ENCODE measurements around the gene RGS12.

Gene RGS12

DNA sequence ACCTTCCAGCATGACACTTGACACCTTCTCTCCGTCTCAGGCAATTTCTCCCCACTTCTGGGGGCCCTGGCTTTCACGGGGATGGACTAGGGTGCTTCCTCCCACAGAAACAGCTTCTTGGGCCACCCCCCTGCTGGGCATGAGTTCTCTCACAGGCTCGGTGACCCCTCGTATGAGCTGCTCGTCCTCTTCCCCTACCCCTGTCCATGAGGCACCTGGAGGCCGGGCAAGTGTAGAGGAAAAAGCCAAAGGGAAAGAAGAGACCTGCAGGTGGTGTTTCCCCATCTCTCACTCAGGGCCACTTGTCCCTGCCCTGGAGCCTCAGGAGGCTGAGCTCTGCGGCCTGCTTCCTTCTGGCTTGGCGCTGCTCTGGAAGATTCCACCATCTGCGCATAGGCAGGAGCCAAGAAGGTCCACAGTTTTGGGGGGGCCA lies 1.9 kb upstream of the RGS12 start:
- POLR2A ChIA-PET, result interaction anchor here (0.6 kb wide), 1 partner anchor 92 kb away, joined by 3 read pairs; no protein-coding TSS in a partner anchor
- CTCF ChIA-PET, result no interaction called here
- 87% methylated on average over 4 of the region's 9 CpGs for WGBS (ENCODE audit: insufficient coverage)
- Histone ChIP-seq H3K36me3 (ENCODE audit: control insufficient read depth in 4 of 4, insufficient read depth in 4 of 4, low read length in 3 of 4) (no peaks in the 10 kb centered on the region), H3K4me3 (ENCODE audit: control insufficient read depth in 1 of 7, extremely low read depth in 1 of 7, insufficient read depth in 4 of 7, low read depth in 2 of 7, low read length in 6 of 7) (no peak overlapping the region), H3K27ac (ENCODE audit: insufficient read depth in 1 of 2, low read depth in 1 of 2, low read length in 2 of 2, poor library complexity in 1 of 2, severe bottlenecking in 2 of 2) (no peak overlapping the region), H3K4me1 (ENCODE audit: control extremely low read depth in 1 of 4, control insufficient read depth in 4 of 4, insufficient read depth in 4 of 4, low read length in 3 of 4) (peaks cover 0 to 46% (median 30%) of the 10 kb centered on the region in 4 experiments), H3K27me3 (replicated peaks in 2 of 5; ENCODE audit: control insufficient read depth in 4 of 5, insufficient read depth in 5 of 5, low read length in 4 of 5) (peaks cover 0 to 8% (median 0%) of the 10 kb centered on the region in 5 experiments), H3K9me3 (ENCODE audit: control extremely low read depth in 1 of 5, control insufficient read depth in 4 of 5, insufficient read depth in 2 of 5, low read depth in 1 of 5, low read length in 4 of 5) (no peaks in the 10 kb centered on the region)
- DNase-seq, result no peak

DNA sequence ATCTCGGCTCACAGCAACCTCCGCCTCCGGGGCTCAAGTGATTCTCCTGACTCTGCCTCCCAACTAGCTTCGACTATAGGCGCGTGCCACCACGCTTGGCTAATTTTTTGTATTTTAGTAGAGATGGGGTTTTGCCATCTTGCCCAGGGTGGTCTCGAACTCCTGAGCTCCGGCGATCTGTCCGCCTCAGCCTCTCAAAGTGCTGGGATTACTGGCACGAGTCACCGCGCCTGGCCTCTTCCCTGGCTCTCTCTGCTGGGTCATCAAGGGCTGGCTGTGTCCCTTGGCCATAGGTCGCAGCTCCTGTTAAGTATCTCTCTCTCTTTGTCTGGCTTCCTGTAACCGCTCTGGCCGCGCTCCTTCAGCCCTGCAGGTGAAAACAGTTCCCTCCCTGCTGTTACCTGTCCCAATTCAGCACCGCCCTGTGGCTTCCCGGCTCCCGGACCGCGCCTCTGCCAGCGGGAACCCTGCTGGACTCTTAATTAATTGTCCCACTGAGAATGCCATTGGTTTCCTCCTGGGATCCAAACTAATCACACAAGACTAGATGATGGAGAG lies 1.3 kb upstream of the RGS12 start:
- Histone ChIP-seq H3K4me1 (ENCODE audit: control extremely low read depth in 1 of 4, control insufficient read depth in 4 of 4, insufficient read depth in 4 of 4, low read length in 3 of 4) (peaks cover 0 to 40% (median 24%) of the 10 kb centered on the region in 4 experiments), H3K36me3 (ENCODE audit: control insufficient read depth in 4 of 4, insufficient read depth in 4 of 4, low read length in 3 of 4) (no peaks in the 10 kb centered on the region), H3K4me3 (ENCODE audit: control insufficient read depth in 1 of 7, extremely low read depth in 1 of 7, insufficient read depth in 4 of 7, low read depth in 2 of 7, low read length in 6 of 7) (peak overlapping the region in 6 of 7 experiments; percentile 59 to 82 (median 73)), H3K9me3 (ENCODE audit: control extremely low read depth in 1 of 5, control insufficient read depth in 4 of 5, insufficient read depth in 2 of 5, low read depth in 1 of 5, low read length in 4 of 5) (no peaks in the 10 kb centered on the region), H3K27ac (ENCODE audit: insufficient read depth in 1 of 2, low read depth in 1 of 2, low read length in 2 of 2, poor library complexity in 1 of 2, severe bottlenecking in 2 of 2) (no peak overlapping the region), H3K27me3 (replicated peaks in 2 of 5; ENCODE audit: control insufficient read depth in 4 of 5, insufficient read depth in 5 of 5, low read length in 4 of 5) (peaks cover 0 to 8% (median 0%) of the 10 kb centered on the region in 5 experiments)
- ChIA-PET CTCF (no interaction called here), POLR2A (interaction anchor here (0.6 kb wide), 2 partner anchors 93 to 498 kb away, joined by 3 to 7 read pairs; no protein-coding TSS in a partner anchor)
- 55% methylated on average over 21 of the region's 24 CpGs for WGBS (ENCODE audit: insufficient coverage)
- no peak for DNase-seq

DNA sequence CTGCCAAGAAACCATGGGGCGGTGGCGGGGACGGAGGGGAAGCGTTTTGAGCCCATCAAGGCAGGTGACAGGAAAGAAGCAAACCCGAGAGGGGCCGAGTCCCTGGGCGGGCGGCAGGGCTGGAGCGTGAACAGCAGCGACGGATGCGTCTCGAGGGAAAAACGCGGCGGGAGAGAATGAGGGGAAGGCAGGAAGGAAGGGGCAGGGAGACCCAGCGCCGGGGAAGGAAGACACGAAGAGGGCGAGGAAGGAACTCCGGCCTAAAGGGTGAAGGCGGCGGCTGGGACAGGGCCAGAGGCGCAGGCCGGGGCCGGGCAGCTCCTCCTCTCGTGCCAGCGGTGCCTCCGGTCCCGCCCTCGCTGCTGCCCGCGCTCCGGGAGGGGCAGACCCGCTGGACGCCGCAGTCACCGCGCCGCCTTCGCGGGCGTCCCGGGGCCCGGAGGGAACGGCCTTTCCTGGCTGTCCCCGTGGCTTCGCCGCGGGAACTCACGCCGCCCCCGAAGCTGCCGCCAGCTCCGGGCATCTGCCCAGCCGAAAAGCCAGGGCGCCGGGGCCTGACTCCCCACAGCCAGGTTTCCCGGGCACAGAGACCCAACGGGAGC lies 751 bp upstream of the RGS12 start:
- Histone ChIP-seq H3K9me3 (ENCODE audit: control extremely low read depth in 1 of 5, control insufficient read depth in 4 of 5, insufficient read depth in 2 of 5, low read depth in 1 of 5, low read length in 4 of 5) (peaks cover 0 to under 1% (median 0%) of the 10 kb centered on the region in 5 experiments), H3K36me3 (ENCODE audit: control insufficient read depth in 4 of 4, insufficient read depth in 4 of 4, low read length in 3 of 4) (no peaks in the 10 kb centered on the region), H3K27ac (ENCODE audit: insufficient read depth in 1 of 2, low read depth in 1 of 2, low read length in 2 of 2, poor library complexity in 1 of 2, severe bottlenecking in 2 of 2) (no peak overlapping the region), H3K4me3 (ENCODE audit: control insufficient read depth in 1 of 7, extremely low read depth in 1 of 7, insufficient read depth in 4 of 7, low read depth in 2 of 7, low read length in 6 of 7) (peak overlapping the region; percentile 59 to 82 (median 72)), H3K27me3 (replicated peaks in 2 of 5; ENCODE audit: control insufficient read depth in 4 of 5, insufficient read depth in 5 of 5, low read length in 4 of 5) (peaks cover 0 to 8% (median 0%) of the 10 kb centered on the region in 5 experiments), H3K4me1 (ENCODE audit: control extremely low read depth in 1 of 4, control insufficient read depth in 4 of 4, insufficient read depth in 4 of 4, low read length in 3 of 4) (peaks cover 0 to 34% (median 20%) of the 10 kb centered on the region in 4 experiments)
- ChIA-PET POLR2A (interaction anchor here (0.6 kb wide), 1 partner anchor 498 kb away, joined by 7 read pairs; no protein-coding TSS in a partner anchor), CTCF (interaction anchor here (0.8 kb wide), 1 partner anchor 14 kb away, joined by 3 read pairs; no protein-coding TSS in a partner anchor)
- WGBS (ENCODE audit: insufficient coverage), result 0% methylated on average over 50 of the region's 60 CpGs
- peak in 2 of 3 donors; percentile 18 to 30 for DNase-seq

DNA sequence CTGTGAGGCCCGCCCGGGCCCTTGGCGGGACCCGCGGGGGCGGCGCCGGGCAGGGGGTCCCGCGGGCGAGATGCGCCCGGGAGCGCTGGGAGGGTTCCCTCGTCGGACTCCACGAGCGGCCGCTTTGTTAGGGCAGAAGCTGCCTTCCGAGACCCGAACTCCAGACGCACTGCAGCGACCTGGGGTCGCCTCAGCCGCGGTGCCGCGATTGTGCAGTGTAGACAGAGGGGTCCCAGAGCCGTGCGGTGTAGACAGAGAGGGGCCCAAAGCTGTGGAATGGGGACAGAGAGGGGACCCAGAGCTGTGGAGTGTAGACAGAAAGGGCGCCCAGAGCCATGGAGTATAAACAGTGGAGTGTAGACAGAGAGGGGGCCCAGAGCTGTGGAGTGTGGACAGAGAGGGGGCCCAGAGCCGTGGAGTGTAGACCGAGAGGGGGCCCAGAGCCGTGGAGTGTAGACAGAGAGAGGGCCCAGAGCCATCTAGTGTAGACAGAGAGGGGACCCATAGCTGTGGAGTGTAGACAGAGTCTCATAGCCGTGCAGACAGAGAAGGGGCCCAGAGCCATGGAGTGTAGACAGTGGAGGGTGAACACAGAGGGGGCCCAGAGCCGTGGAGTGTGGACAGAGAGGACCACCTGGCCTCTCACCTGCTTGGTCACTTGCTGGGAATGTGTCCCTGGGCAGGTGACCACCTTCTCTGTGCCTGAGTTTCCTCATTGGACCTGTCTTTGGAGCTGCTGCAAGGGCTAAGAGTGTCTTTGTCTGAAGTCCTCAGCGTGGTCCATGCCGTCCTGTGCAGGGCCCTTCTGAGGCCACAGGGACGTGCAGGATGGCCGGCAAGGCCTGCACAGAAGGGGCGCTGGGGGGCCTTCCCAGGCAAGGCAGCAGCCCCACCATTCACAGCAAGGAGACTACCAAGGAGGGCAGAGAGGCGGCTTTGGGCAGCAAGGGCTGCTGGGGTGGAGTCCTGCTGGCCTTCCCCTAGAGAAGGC lies 875 bp downstream of the RGS12 start:
- 42% methylated on average over 24 of the region's 42 CpGs for WGBS (ENCODE audit: insufficient coverage)
- peak in 1 of 3 donors; percentile 13 for DNase-seq
- CTCF ChIA-PET, result interaction anchor here (0.8 to 1.2 kb wide), 4 partner anchors 9 to 148 kb away, joined by 3 read pairs; partner anchors contain the start of gene HGFAC
- H3K27me3 ChIP-seq (replicated peaks in 2 of 5; ENCODE audit: control insufficient read depth in 4 of 5, insufficient read depth in 5 of 5, low read length in 4 of 5), result peaks cover 0 to 8% (median 0%) of the 10 kb centered on the region in 5 experiments
- H3K36me3 ChIP-seq (ENCODE audit: control insufficient read depth in 4 of 4, insufficient read depth in 4 of 4, low read length in 3 of 4), result no peaks in the 10 kb centered on the region
- H3K9me3 ChIP-seq (ENCODE audit: control extremely low read depth in 1 of 5, control insufficient read depth in 4 of 5, insufficient read depth in 2 of 5, low read depth in 1 of 5, low read length in 4 of 5), result peaks cover 0 to 2% (median 0%) of the 10 kb centered on the region in 5 experiments
- POLR2A ChIA-PET, result interaction anchor here (1.4 kb wide), 1 partner anchor 9 kb away, joined by 5 read pairs; no protein-coding TSS in a partner anchor
- H3K27ac ChIP-seq (ENCODE audit: insufficient read depth in 1 of 2, low read depth in 1 of 2, low read length in 2 of 2, poor library complexity in 1 of 2, severe bottlenecking in 2 of 2), result peak overlapping the region in 1 of 2 experiments; percentile 64
- peak overlapping the region; percentile 55 to 84 (median 72) for H3K4me3 ChIP-seq (ENCODE audit: control insufficient read depth in 1 of 7, extremely low read depth in 1 of 7, insufficient read depth in 4 of 7, low read depth in 2 of 7, low read length in 6 of 7)
- peaks cover 0 to 25% (median 20%) of the 10 kb centered on the region in 4 experiments for H3K4me1 ChIP-seq (ENCODE audit: control extremely low read depth in 1 of 4, control insufficient read depth in 4 of 4, insufficient read depth in 4 of 4, low read length in 3 of 4)

DNA sequence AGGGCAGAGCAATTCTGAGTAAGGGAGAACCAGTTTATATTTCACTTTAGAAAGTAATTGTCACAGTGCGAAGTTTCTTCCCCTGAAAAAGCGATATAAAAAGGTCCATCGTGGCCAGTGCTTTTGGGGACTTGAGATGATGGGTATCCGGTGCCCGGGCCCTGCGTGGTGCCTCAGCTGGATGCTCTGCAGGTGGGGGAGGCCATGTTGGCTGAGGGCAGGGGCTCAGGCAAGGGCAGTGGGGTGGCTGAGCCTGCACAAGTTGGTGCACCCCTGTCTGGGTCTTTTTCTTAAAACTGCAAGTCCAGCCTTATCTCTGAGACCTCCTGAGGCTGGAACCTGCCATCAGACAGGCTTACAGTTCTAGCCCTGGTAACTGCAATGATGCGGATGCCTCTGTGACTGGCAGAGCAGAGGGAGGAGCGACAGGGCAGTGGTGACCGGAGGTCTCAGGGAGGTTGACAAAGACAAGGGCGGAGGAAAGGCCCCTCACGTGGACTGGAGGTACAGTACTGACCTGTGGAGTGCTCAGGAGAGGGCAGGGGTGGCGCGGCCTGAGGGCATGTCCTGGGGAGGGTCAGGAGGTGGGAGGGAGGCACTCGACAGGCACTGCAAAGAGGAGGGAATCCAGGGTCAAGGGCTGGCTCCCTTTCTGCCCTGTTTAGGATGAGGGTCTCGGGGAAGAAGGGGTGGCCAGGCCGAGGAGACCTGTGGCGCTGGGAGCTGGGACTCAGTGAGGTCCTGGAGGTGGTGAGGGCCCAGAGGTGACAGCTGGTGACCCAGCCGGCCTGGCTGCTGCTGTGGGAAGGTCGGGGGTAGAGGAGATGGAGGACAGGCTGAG lies 1.8 kb downstream of the RGS12 start:
- Histone ChIP-seq H3K4me3 (ENCODE audit: control insufficient read depth in 1 of 7, extremely low read depth in 1 of 7, insufficient read depth in 4 of 7, low read depth in 2 of 7, low read length in 6 of 7) (no peak overlapping the region), H3K4me1 (ENCODE audit: control extremely low read depth in 1 of 4, control insufficient read depth in 4 of 4, insufficient read depth in 4 of 4, low read length in 3 of 4) (peaks cover 2 to 31% (median 22%) of the 10 kb centered on the region in 4 experiments), H3K36me3 (ENCODE audit: control insufficient read depth in 4 of 4, insufficient read depth in 4 of 4, low read length in 3 of 4) (no peaks in the 10 kb centered on the region), H3K9me3 (ENCODE audit: control extremely low read depth in 1 of 5, control insufficient read depth in 4 of 5, insufficient read depth in 2 of 5, low read depth in 1 of 5, low read length in 4 of 5) (peaks cover 0 to 2% (median 0%) of the 10 kb centered on the region in 5 experiments), H3K27ac (ENCODE audit: insufficient read depth in 1 of 2, low read depth in 1 of 2, low read length in 2 of 2, poor library complexity in 1 of 2, severe bottlenecking in 2 of 2) (no peak overlapping the region), H3K27me3 (replicated peaks in 2 of 5; ENCODE audit: control insufficient read depth in 4 of 5, insufficient read depth in 5 of 5, low read length in 4 of 5) (peaks cover 0 to 9% (median 0%) of the 10 kb centered on the region in 5 experiments)
- ChIA-PET CTCF (interaction anchor here (0.8 to 1.2 kb wide), 2 partner anchors 8 to 147 kb away, joined by 3 read pairs; partner anchors contain the start of gene HGFAC), POLR2A (interaction anchor here (1.4 kb wide), 1 partner anchor 8 kb away, joined by 5 read pairs; no protein-coding TSS in a partner anchor)
- over 99% methylated on average over 16 of the region's 19 CpGs for WGBS (ENCODE audit: insufficient coverage)
- DNase-seq, result no peak

Measured in common myeloid progenitor, CD34-positive (primary cell).